Liver (tissue), 3 donors: ENCODE results near the gene CD36.

ENCODE experiments used
- RAD21 ChIP-seq, 2 donors: IDR thresholded peaks; 2 replicates each; pipeline ENCODE4 v1.6.1; 2016; ENCODE audit warnings: antibody characterized with exemption in 2 of 2, mild to moderate bottlenecking in 2 of 2
- RXRA ChIP-seq, 2 donors: IDR thresholded peaks; 2 replicates each; pipeline ENCODE4 v1.6.1; 2017 to 2018; ENCODE audit warnings: antibody characterized with exemption in 2 of 2, mild to moderate bottlenecking in 1 of 2
- SP1 ChIP-seq: IDR thresholded peaks from 2 replicates; pipeline ENCODE4 v1.6.1; 2018; ENCODE audit warnings: antibody characterized with exemption, mild to moderate bottlenecking
- TF ChIP-seq, protein P1 (sequence below): fragments of 150-350 bp; IDR thresholded peaks from 2 replicates; pipeline ENCODE4 v1.5.1; 2017; ENCODE audit warnings: improper control_type of control experiment, low read depth, low read length; ENCODE audit not compliant: missing input control
- TF ChIP-seq, protein P2 (sequence below): IDR thresholded peaks from 2 replicates; pipeline ENCODE4 v1.6.1; 2016; ENCODE audit warnings: antibody characterized with exemption
- TF ChIP-seq, protein P3 (sequence below): IDR thresholded peaks from 2 replicates; pipeline ENCODE4 v1.6.1; 2016; ENCODE audit warnings: antibody characterized with exemption, mild to moderate bottlenecking
- donor health status: healthy.
- donor health status: healthy.

DNA sequence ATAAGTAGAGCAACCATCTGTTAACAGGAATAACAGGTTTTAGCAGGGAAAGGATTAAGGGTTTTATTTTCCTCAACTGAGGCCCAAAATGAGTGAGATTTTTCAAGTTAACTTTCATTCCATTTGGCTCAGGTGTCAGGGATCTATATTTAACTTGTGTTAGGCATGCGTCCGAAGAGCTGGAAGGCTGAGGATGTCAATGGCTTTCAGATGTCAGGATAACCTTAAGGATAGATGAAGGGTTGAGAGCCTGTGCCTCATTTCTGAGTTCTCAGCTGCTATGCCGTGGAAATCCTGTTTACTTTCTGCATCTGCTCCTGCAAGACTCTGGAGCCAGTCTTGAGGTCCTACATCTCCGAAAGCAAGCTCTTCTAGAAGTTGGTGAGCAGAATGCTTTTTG, 36.4 kb upstream of the CD36 start:
- TF ChIP-seq, protein P1, sequence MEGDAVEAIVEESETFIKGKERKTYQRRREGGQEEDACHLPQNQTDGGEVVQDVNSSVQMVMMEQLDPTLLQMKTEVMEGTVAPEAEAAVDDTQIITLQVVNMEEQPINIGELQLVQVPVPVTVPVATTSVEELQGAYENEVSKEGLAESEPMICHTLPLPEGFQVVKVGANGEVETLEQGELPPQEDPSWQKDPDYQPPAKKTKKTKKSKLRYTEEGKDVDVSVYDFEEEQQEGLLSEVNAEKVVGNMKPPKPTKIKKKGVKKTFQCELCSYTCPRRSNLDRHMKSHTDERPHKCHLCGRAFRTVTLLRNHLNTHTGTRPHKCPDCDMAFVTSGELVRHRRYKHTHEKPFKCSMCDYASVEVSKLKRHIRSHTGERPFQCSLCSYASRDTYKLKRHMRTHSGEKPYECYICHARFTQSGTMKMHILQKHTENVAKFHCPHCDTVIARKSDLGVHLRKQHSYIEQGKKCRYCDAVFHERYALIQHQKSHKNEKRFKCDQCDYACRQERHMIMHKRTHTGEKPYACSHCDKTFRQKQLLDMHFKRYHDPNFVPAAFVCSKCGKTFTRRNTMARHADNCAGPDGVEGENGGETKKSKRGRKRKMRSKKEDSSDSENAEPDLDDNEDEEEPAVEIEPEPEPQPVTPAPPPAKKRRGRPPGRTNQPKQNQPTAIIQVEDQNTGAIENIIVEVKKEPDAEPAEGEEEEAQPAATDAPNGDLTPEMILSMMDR = no peak
- TF ChIP-seq RAD21 (IDR thresholded peaks at IDR 0.05) (no peak), RXRA (IDR thresholded peaks at IDR 0.05) (no peak), SP1 (no peak)
- TF ChIP-seq, protein P2, sequence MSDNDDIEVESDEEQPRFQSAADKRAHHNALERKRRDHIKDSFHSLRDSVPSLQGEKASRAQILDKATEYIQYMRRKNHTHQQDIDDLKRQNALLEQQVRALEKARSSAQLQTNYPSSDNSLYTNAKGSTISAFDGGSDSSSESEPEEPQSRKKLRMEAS = no peak
- TF ChIP-seq, protein P3, sequence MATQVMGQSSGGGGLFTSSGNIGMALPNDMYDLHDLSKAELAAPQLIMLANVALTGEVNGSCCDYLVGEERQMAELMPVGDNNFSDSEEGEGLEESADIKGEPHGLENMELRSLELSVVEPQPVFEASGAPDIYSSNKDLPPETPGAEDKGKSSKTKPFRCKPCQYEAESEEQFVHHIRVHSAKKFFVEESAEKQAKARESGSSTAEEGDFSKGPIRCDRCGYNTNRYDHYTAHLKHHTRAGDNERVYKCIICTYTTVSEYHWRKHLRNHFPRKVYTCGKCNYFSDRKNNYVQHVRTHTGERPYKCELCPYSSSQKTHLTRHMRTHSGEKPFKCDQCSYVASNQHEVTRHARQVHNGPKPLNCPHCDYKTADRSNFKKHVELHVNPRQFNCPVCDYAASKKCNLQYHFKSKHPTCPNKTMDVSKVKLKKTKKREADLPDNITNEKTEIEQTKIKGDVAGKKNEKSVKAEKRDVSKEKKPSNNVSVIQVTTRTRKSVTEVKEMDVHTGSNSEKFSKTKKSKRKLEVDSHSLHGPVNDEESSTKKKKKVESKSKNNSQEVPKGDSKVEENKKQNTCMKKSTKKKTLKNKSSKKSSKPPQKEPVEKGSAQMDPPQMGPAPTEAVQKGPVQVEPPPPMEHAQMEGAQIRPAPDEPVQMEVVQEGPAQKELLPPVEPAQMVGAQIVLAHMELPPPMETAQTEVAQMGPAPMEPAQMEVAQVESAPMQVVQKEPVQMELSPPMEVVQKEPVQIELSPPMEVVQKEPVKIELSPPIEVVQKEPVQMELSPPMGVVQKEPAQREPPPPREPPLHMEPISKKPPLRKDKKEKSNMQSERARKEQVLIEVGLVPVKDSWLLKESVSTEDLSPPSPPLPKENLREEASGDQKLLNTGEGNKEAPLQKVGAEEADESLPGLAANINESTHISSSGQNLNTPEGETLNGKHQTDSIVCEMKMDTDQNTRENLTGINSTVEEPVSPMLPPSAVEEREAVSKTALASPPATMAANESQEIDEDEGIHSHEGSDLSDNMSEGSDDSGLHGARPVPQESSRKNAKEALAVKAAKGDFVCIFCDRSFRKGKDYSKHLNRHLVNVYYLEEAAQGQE = no peak
